H9 (cell line): ENCODE results near the gene DLG1. TPM values are rescaled to one million over a fixed set of nuclear protein-coding genes. Genes with fewer than 3 reads are reported as not detected.

Source experiments
- DNase-seq: peaks from one replicate; pipeline ENCODE4 v3.0.0-alpha.2; 2017
- H2AFZ ChIP-seq: one replicate; pipeline ENCODE4 v1.6.1; 2013; ENCODE audit warnings: mild to moderate bottlenecking, low read length, control low read depth, moderate library complexity
- H2AK5ac ChIP-seq: 2 replicates; pipeline ENCODE4 v1.6.1; 2013; ENCODE audit warnings: low read length, control low read depth, mixed read lengths; ENCODE audit not compliant: insufficient read length
- H2BK120ac ChIP-seq: one replicate; pipeline ENCODE4 v1.6.1; 2013; ENCODE audit warnings: low read depth, mild to moderate bottlenecking, low read length, control low read depth, inconsistent platforms; ENCODE audit not compliant: poor library complexity, severe bottlenecking
- H2BK12ac ChIP-seq: 2 replicates; pipeline ENCODE4 v1.6.1; 2013; ENCODE audit warnings: low read length, control low read depth, mixed read lengths, low read depth; ENCODE audit not compliant: insufficient read length
- H2BK15ac ChIP-seq: 2 replicates; pipeline ENCODE4 v1.6.1; 2013; ENCODE audit warnings: low read depth, low read length, control low read depth
- H2BK20ac ChIP-seq: one replicate; pipeline ENCODE4 v1.6.1; 2013; ENCODE audit warnings: low read depth, mild to moderate bottlenecking, low read length, control low read depth, inconsistent platforms; ENCODE audit not compliant: poor library complexity, severe bottlenecking
- H2BK5ac ChIP-seq: 2 replicates; pipeline ENCODE4 v1.6.1; 2013; ENCODE audit warnings: low read length, control low read depth, mixed read lengths; ENCODE audit not compliant: insufficient read length
- H3K14ac ChIP-seq: 2 replicates; pipeline ENCODE4 v1.6.1; 2013; ENCODE audit warnings: low read length, control low read depth; ENCODE audit not compliant: insufficient read depth
- H3K18ac ChIP-seq: 2 replicates; pipeline ENCODE4 v1.6.1; 2013; ENCODE audit warnings: low read depth, mild to moderate bottlenecking, mixed read lengths, low read length, control low read depth; ENCODE audit not compliant: insufficient read length
- H3K23ac ChIP-seq: 2 replicates; pipeline ENCODE4 v1.6.1; 2013; ENCODE audit warnings: low read length, control low read depth, mixed read lengths, low read depth; ENCODE audit not compliant: insufficient read length
- H3K23me2 ChIP-seq: 2 replicates; pipeline ENCODE4 v1.6.1; 2013; ENCODE audit warnings: low read depth, mild to moderate bottlenecking, mixed read lengths, low read length, control low read depth; ENCODE audit not compliant: insufficient read length, poor library complexity, severe bottlenecking
- H3K27ac ChIP-seq: 2 replicates; pipeline ENCODE4 v1.5.1; 2013; ENCODE audit warnings: low read length, control low read depth, mixed read lengths, low read depth; ENCODE audit not compliant: insufficient read length
- H3K27me3 ChIP-seq: 2 replicates; pipeline ENCODE4 v1.6.1; 2013; ENCODE audit warnings: low read length, control low read depth, inconsistent platforms; ENCODE audit not compliant: insufficient read depth
- H3K4ac ChIP-seq: 2 replicates; pipeline ENCODE4 v1.6.1; 2013; ENCODE audit warnings: low read depth, mild to moderate bottlenecking, control low read depth, inconsistent platforms, low read length, moderate library complexity
- H3K4me1 ChIP-seq: 2 replicates; pipeline ENCODE4 v1.6.1; 2013; ENCODE audit warnings: low read length, control low read depth, inconsistent platforms; ENCODE audit not compliant: insufficient read depth
- H3K4me2 ChIP-seq: 2 replicates; pipeline ENCODE4 v1.6.1; 2013; ENCODE audit warnings: low read length, control low read depth, mixed read lengths; ENCODE audit not compliant: insufficient read length, insufficient read depth
- H3K56ac ChIP-seq: 2 replicates; pipeline ENCODE4 v1.6.1; 2013; ENCODE audit warnings: low read depth, mild to moderate bottlenecking, mixed read lengths, low read length, control low read depth; ENCODE audit not compliant: insufficient read length
- H3K79me1 ChIP-seq: 2 replicates; pipeline ENCODE4 v1.6.1; 2013; ENCODE audit warnings: low read depth, mild to moderate bottlenecking, moderate library complexity, low read length, control low read depth, inconsistent platforms; ENCODE audit not compliant: insufficient read depth, poor library complexity, severe bottlenecking
- H3K79me2 ChIP-seq: 2 replicates; pipeline ENCODE4 v1.6.1; 2013; ENCODE audit warnings: low read length, control low read depth, inconsistent platforms; ENCODE audit not compliant: insufficient read depth
- H3K9ac ChIP-seq: 2 replicates; pipeline ENCODE4 v1.6.1; 2013; ENCODE audit warnings: low read length, control low read depth, mixed read lengths; ENCODE audit not compliant: insufficient read length; ENCODE audit errors: extremely low read depth
- H3K9me3 ChIP-seq: one replicate; pipeline ENCODE4 v1.6.1; 2013; ENCODE audit warnings: low read depth, low read length, inconsistent platforms; ENCODE audit not compliant: control insufficient read depth
- H3T11ph ChIP-seq: one replicate; pipeline ENCODE4 v1.6.1; 2013; ENCODE audit warnings: mild to moderate bottlenecking, low read length, control low read depth, inconsistent platforms
- H4K20me1 ChIP-seq: one replicate; pipeline ENCODE4 v1.6.1; 2013; ENCODE audit not compliant: control insufficient read depth, insufficient read length, insufficient read depth
- H4K5ac ChIP-seq: 2 replicates; pipeline ENCODE4 v1.6.1; 2013; ENCODE audit warnings: low read depth, mild to moderate bottlenecking, mixed read lengths, low read length, control low read depth; ENCODE audit not compliant: insufficient read length
- H4K8ac ChIP-seq: replicated peaks from 2 replicates; pipeline ENCODE4 v1.6.1; 2013; ENCODE audit warnings: low read length, control low read depth, mixed read lengths, low read depth; ENCODE audit not compliant: insufficient read length
- H4K91ac ChIP-seq: 2 replicates; pipeline ENCODE4 v1.6.1; 2013; ENCODE audit warnings: low read depth, mild to moderate bottlenecking, moderate library complexity, mixed read lengths, low read length, control low read depth; ENCODE audit not compliant: insufficient read length
- H3K27ac Mint-ChIP-seq, 3 experiments: 2 replicates in 2 of 3; 3 replicates in 1 of 3; pipeline ENCODE4 v1.8.0; 2020 to 2021; ENCODE audit warnings: mixed read lengths in 3 of 3, mild to moderate bottlenecking in 1 of 3, moderate library complexity in 1 of 3
- H3K27me3 Mint-ChIP-seq: 2 replicates; pipeline ENCODE4 v1.8.0; 2021; ENCODE audit warnings: low read depth, mild to moderate bottlenecking, moderate library complexity, mixed read lengths
- H3K36me3 Mint-ChIP-seq, 3 experiments: 2 replicates in 2 of 3; 3 replicates in 1 of 3; pipeline ENCODE4 v1.8.0; 2020 to 2021; ENCODE audit warnings: low read depth in 3 of 3, mixed read lengths in 3 of 3; ENCODE audit not compliant: insufficient read depth in 1 of 3
- H3K4me1 Mint-ChIP-seq, 2 experiments: 2 replicates each; pipeline ENCODE4 v1.8.0; 2020; ENCODE audit warnings: mixed read lengths in 2 of 2
- H3K4me3 Mint-ChIP-seq, 2 experiments: 2 replicates in 1 of 2; 3 replicates in 1 of 2; pipeline ENCODE4 v1.8.0; 2020 to 2021; ENCODE audit warnings: mild to moderate bottlenecking in 2 of 2, mixed read lengths in 2 of 2, moderate library complexity in 1 of 2
- H3K9me3 Mint-ChIP-seq, 2 experiments: 2 replicates in 1 of 2; 3 replicates in 1 of 2; pipeline ENCODE4 v1.8.0; 2020; ENCODE audit warnings: mild to moderate bottlenecking in 2 of 2, mixed read lengths in 2 of 2, moderate library complexity in 1 of 2
- WGBS: extraction: QIAGEN DNeasy Blood & Tissue Kit; methylation state at CpG from one replicate; pipeline ENCODE4 v1.1.7; 2013; ENCODE audit warnings: missing lambda C conversion rate, low lambda C conversion rate, mixed read lengths; ENCODE audit not compliant: insufficient read length; ENCODE audit errors: extremely low coverage; 5-methylcytosine and 5-hydroxymethylcytosine counted together
- total RNA-seq: library from RNA; stranded (reverse); gene quantifications from 2 replicates; pipeline ENCODE4 v1.2.1, GENCODE V29; 2021
- TF ChIP-seq, protein P1 (sequence below): fragments of 200-600 bp; sonication (generic); conservative IDR thresholded peaks from 3 replicates; pipeline ENCODE4 v1.8.0; 2021; ENCODE audit warnings: antibody characterized with exemption, mild to moderate bottlenecking

DLG1 gene
- total RNA-seq, 1 experiment from 2014 or later, result 84.1 TPM

GRCh38 chr3:197236362-197236761, 62.0 kb downstream of the DLG1 start:
- Histone ChIP-seq H3K23ac (no peak overlapping the region), H3K4me1 (peaks cover 6% of the 10 kb centered on the region; the same call in 1 of the 2 replicates), H3T11ph (no peak overlapping the region), H3K79me2 (peaks cover 17% of the 10 kb centered on the region; the same call in 1 of the 2 replicates), H4K5ac (no peak overlapping the region), H3K79me1 (peaks cover 11% of the 10 kb centered on the region), H2BK12ac (no peak overlapping the region), H2AFZ (no peak overlapping the region), H3K27me3 (no peaks in the 10 kb centered on the region), H3K9me3 (no peaks in the 10 kb centered on the region), H3K56ac (no peak overlapping the region), H4K91ac (no peak overlapping the region), H2AK5ac (no peak overlapping the region), H3K23me2 (no peaks in the 10 kb centered on the region), H3K18ac (no peak overlapping the region), H2BK5ac (no peak overlapping the region), H3K9ac (no peak overlapping the region), H2BK20ac (no peak overlapping the region), H3K27ac (no peak overlapping the region), H4K8ac (no peak overlapping the region), H4K20me1 (no peaks in the 10 kb centered on the region), H2BK15ac (no peak overlapping the region), H3K14ac (no peak overlapping the region), H2BK120ac (no peak overlapping the region), H3K4me2 (no peak overlapping the region), H3K4ac (no peak overlapping the region)
- Mint-ChIP-seq H3K36me3 (peaks cover 12 to 19% (median 13%) of the 10 kb centered on the region in 3 experiments; a peak in 5 of 7 replicates), H3K9me3 (peaks cover 4 to 6% of the 10 kb centered on the region in 2 experiments; a peak in 2 of 5 replicates), H3K4me1 (peaks cover 37 to 52% of the 10 kb centered on the region in 2 experiments), H3K4me3 (no peak overlapping the region), H3K27me3 (no peaks in the 10 kb centered on the region), H3K27ac (no peak overlapping the region)
- no CpG with 5 or more reads among the region's 4 CpGs for WGBS
- TF ChIP-seq, protein P1, sequence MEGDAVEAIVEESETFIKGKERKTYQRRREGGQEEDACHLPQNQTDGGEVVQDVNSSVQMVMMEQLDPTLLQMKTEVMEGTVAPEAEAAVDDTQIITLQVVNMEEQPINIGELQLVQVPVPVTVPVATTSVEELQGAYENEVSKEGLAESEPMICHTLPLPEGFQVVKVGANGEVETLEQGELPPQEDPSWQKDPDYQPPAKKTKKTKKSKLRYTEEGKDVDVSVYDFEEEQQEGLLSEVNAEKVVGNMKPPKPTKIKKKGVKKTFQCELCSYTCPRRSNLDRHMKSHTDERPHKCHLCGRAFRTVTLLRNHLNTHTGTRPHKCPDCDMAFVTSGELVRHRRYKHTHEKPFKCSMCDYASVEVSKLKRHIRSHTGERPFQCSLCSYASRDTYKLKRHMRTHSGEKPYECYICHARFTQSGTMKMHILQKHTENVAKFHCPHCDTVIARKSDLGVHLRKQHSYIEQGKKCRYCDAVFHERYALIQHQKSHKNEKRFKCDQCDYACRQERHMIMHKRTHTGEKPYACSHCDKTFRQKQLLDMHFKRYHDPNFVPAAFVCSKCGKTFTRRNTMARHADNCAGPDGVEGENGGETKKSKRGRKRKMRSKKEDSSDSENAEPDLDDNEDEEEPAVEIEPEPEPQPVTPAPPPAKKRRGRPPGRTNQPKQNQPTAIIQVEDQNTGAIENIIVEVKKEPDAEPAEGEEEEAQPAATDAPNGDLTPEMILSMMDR, result no peak
- no peak for DNase-seq
